Hematopoietic multipotent progenitor cell treated with erythropoietin and hydrocortisone succinate and interleukin-3 and kit ligand, for 4 days (in vitro differentiated cells): ENCODE measurements around the gene BET1L.

ENCODE experiments used
- DNase-seq: peaks from one replicate; pipeline ENCODE4 v3.0.0-alpha.2; 2015

BET1L gene

DNA sequence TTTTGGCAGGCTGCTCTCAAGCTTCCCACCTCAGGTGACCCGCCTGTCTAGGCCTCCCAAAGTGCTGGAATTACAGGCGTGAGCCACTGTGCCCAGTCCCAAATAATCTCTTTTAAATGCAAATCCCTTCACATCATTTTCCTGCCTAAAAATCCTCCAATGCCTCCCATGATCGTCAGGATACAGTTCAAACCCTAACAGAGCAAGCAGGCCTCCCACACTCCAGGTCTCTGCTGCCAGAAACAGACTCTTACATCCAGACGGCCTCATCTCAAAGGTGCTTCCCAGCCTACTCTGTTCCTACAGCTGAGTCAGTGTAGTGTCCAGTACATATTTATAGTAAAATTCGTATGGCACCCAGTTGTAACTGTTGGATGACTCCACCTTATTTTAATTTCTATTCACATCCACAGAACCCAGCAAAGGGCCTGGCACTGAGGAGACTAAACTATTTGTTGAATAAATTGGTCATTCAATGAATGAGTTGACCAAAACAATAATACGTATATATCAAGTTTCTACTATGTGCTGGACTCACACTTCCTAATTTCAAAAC is 20.7 kb upstream of the BET1L start:
- no peak for DNase-seq

DNA sequence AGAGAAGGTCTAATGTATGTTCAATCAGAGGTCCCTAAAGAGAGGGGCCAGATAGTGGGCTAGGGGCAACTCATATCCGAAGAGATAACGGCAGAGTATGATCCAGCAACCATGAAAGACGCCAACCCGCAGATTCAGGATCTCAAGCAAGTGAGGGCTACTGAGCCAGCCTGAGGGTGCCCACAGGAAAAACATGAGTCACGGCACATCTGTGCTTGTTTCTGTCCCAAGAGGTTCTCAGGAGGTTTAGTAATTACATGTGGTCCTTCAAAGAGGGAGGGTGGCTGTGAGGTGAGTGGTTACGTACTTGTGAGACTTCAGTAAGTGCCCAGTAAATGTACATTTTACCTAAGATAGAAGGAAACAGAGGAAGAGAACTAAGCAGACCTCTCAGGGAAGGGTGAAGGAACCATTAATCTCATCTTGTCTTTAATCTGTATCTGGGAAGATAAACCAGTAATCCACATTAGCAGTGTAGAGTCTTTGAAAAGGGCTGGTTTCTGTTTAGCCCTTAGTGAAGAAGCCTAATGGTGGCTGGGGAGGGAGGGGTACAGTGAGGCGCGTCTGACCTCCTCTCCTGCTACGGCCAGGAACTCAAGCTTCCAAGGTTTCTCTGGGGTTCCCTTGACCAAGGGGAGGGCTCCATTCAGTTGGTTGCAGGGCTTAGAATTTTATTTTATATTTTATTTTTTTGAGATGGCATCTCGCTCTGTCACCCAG is 18.7 kb upstream of the BET1L start:
- DNase-seq: peak; percentile 24

DNA sequence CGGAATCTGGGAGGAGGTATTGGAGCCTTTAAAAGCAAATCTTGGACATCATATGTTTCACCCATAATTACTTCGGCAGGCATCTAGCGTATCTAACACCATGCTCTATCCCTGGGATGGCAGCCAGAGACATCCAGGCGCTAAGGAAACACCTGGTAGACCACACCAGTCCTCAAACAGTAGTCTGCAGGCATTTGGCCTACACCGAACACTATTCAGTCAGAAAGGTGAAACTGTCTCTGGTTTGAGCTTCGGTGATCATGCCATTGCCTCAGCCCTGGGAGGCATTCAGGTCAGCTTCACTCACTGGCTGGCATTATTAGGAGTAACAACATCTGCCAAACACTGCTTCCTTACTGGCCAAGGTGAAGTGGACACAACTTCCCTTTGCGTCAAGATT is 17.2 kb upstream of the BET1L start:
- DNase-seq: no peak

DNA sequence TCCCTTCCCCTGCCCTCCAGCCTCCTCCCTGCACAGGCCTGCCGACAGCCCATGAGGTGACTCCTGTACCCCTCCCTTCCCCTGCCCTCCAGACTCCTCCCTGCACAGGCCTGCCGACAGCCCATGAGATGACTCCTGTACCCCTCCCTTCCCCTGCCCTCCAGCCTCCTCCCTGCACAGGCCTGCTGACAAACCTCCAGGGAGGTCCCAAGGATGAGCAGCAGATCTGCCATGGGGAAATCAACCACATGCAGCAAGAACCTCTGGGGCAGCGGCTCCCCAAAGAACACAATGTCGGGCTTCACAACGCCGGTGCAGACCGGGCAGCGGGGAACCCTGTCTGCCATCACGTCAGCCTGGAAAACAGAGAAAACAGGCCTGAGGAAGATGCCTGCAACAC is 16.7 kb upstream of the BET1L start:
- no peak for DNase-seq

DNA sequence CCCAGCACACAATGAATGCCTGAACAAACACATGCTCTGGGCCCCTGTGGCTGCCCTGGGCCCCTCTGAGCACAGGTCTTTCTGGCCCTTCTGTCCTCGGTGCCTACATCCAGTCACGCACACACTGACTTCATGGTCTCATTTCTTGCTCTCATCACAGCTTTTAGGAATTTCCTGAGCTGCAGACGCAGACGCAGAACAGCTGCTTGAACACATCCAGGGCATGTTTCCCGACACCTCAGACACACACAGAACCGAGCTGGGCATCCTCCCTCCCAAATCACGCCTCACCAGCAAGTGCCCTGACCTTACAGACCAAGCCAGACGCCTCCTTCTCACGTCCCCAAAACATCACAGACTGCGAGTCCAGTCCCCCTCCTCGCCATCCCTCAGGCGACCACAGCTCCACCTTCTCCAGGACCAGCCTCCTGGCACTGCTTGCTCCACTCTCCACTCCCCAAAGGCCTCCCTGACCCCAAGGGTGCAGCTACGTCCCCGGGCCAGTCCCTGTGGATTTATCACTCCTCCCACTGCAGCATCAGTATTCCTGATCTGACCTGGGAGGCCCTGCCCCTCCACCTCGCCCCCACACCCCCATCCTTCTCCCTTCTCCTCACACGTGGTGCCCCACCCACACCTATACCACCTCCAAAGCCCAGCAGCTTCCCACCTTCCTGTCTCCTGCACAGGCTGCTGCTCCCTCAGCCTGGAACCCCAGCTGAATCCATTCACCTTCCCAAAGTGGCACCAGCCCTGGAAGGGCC is 16.0 kb upstream of the BET1L start:
- no peak for DNase-seq

DNA sequence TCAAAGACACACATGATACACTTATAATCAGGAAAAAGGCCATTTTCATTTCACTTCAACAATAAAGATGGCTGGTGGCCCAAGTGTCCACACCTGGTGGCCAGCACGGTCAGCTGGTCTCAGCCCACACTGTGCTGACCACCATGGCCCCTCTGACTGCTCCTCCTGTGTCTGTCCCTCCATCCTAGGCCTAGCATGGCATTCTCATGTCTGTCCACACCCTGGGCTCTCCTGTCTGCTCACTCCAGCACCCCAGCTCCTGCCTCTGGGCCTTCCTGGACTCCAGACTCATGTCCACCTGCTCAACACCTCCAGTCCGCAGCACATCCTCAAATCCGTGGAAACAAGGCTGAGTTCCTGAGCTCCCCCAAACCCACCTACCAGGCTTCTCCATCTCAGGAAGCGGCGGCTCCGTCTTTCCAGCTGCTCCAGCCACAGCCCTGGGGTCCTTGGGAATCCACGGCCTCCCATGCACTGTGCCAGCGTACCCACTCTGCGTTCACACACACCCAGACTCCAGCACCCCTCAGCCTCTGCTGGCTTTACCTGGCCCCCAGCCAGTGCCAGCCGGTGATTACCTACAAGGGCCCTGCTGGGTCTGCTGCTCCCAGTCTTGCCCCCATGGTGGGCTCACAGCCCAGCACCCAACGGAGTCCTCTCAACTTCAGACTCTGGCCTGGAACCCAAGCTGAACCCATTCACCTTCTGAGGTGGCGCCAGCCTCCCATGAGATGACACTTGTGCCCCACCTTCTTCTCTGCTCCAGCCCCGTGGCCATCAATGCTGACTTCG is 15.0 kb upstream of the BET1L start:
- no peak for DNase-seq

DNA sequence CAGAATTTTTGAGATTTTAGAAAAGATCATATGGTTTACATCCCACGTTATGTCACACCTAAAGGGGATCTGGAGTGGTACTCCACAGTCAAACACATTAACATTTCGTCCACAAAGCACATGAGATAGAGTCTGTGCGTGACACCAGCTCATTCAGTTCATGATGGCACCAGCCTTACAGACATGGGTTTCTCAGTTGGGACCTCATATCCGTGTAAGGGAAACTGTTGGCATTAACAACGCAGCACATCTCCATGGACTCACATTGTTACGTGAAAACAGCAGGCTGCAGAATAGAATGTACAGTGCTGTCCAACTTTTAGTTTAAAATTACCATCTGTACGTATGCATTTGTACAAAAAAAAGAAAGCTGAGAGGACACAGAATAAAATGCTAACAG is 14.3 kb upstream of the BET1L start:
- no peak for DNase-seq

DNA sequence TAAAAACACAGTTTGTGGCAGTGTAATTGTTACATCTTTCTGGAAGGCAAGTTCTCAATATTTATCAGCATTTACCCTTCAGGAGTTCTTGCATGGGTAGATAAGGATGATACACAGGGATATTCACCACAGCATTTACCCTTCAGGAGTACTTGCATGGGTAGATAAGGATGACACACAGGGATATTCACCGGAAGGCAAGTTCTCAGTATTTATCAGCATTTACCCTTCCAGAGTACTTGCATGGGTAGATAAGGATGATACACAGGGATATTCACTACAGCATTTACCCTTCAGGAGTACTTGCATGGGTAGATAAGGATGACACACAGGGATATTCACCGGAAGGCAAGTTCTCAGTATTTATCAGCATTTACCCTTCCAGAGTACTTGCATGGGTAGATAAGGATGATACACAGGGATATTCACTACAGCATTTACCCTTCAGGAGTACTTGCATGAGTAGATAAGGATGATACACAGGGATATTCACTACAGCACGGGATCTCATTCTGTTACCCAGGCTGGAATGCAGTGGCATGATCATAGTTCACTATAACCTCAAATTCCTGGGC is 13.5 kb upstream of the BET1L start:
- DNase-seq: peak; percentile 92

DNA sequence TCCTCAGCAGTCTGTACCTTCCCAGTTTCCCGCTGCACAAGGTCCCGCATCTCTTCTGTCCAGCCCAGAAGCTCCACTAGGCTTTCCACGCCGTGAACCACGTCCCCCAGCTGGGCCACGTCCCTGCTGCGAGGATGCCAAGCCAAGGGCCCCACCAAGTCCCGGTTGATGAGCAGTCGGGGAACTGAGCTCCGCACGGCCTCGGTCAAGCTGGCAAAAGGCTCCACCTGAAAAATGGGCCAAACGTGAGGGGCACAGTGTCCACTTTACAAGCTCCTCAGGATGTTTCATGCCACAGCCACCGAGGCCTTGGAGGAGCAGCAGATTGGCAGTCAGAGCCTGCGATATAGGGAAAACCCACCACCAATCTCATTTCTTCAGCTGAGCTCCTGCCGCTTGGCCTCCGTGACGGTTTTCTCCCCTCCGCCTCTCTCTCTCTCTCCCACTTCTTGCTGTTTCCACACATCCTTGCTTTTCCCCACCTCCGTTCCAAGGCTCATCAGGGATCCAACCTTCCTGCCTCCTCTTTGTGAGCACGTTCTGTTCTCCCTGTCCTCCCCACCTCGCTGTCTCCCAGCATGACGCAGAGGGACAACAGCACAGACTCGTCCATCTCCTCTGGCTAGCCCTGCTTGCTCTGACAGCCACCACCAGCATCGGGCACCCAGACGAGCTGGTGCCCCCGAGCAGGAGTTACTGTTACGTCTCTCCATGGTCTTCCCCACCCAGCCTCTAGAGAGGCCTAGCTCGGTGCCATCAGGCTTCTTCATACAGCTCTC is 11.8 kb upstream of the BET1L start:
- no peak for DNase-seq

DNA sequence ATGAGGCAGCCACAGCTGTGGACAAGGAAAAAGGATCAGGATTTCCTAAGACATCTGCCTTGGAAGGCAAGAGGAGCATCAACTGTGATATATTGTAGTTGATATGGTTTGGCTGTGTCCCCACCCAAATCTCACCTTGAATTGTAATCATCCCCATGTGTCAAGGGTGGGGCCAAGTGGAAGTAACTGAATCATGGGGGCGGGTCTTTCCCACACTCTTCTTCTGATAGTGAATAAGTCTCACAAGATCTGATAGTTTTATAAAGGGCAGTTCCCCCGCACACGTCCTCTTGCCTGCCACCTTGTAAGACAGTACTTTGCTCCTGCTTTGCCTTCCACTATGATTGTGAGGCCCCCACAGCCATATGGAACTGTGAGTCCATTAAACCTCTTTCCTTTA is 10.5 kb upstream of the BET1L start:
- no peak for DNase-seq

DNA sequence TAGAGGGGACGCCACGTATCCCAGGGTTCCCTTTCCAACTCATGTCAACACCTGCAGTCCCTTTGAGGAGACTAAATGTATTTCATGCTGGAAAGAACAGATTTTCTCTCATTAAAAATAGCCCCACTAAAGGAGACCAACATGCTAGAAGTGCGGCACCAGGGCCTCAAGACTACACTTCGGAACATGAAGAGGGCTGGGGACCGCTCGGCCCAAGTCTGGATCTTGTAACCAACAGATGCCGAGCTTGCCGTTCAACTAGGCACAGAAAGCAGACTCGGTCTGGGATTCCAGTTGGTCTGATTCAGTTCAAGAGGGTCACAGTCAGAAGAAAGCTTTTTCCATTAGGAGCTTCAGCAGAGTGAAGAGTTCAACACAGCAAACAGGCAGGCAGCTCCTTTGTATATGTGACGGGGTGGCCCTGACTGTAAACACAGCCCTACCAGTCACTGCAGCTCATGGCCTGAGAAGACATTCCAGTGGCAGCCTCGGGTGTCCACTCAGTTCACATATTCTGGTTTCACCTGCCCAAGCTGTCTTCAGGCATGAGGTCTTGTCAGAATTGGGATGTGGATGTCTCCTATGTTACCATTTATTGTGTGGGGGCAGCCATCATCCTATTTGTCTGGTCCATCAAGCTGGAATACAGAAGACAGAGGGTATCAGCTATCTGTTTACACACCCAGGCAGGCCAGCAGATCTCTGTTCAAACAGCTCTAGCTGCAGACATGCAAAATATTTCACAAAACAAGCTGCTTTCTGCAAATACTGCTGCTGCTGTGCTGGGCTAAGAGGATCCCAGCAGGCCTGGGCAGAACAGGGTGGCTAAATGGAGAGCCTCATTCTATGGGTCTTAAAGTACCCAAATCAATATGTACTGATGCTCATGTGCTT is 9.1 kb upstream of the BET1L start:
- no peak for DNase-seq

DNA sequence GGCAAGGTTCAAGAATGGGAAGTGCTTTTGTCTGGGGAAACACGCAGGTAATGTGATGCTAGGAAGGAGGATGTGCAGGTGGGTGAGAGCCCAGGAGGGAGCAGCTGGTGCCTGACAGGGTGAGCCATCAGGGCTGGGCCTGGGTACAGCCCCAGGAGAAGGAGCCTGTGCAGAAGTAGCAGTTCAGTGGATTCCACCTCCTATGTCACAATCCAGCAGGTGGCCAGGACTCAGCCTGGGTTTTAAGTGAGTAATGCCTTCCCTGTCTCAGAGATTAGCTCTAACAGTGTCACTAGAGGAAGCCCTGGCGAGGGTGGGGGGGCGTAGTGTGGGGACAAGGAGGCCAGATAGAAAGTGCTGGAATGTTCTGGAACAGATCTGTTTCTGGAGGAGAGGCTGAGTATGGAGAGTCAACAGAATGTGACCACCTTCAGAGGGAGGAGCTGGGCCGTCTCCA is 8.4 kb upstream of the BET1L start:
- DNase-seq: no peak

DNA sequence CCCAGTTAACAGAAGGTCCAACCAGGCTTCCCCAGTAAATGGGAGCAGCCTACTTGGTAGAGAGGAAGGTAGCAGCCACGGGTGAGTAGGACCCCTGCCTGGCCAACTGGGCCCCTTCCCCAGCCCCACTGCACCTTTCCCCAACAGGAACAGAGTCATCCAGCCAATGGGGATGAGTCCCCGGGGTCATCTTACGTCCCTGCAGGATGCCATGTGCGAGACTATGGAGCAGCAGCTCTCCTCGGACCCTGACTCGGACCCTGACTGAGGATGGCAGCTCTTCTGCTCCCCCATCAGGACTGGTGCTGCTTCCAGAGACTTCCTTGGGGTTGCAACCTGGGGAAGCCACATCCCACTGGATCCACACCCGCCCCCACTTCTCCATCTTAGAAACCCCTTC is 6.9 kb upstream of the BET1L start:
- DNase-seq: no peak

DNA sequence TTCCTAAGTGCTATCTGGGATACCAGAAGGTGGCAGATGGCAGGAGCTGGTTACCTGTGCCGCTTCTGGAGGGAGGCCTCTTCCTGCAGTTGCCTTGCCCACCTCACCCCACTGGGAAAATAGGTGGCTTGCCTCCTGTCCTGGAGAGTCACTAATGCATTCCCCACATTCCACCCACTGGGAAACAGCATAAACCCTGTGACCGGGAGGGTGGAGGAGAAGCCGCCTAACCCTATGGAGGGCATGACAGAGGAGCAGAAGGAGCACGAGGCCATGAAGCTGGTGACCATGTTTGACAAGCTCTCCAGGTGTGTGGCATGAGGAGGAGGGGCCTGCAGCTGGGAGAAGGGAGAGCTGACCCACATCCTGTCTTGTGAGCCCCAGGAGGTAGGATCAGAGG is 5.9 kb upstream of the BET1L start:
- no peak for DNase-seq

DNA sequence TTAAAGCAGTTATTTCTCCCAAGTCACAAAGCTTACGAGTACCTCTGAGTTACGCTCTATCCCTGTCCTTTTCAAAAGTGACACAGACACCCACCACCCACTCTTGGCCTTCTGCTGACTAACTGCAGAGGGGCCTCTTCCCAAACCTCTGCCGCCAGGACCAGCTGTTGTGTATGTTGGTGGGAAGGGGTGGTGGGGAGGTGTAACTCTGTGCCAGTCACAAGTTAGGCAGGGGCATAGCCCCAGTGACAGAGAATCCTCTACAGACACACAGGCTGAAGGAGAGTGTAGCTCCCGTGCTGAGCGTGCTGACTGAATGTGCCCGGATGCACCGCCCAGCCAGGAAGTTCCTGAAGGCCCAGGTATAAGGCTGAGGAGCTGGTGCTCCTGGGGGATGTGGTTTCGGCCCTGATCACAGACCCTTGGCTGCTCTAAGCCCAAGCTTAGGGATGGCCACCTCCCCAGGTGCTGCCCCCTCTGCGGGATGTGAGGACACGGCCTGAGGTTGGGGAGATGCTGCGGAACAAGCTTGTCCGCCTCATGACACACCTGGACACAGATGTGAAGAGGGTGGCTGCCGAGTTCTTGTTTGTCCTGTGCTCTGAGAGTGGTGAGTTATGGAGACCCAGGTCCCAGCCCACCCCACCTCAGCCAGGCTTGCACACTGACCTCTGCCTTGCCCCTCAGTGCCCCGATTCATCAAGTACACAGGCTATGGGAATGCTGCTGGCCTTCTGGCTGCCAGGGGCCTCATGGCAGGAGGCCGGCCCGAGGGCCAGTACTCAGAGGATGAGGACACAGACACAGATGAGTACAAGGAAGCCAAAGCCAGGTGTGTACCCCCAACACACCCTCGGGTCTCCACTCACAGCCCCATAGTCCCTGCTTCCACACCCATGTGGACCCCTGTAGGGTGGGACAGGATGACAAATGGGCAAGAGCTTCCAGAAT is 5.2 kb upstream of the BET1L start:
- DNase-seq: no peak

DNA sequence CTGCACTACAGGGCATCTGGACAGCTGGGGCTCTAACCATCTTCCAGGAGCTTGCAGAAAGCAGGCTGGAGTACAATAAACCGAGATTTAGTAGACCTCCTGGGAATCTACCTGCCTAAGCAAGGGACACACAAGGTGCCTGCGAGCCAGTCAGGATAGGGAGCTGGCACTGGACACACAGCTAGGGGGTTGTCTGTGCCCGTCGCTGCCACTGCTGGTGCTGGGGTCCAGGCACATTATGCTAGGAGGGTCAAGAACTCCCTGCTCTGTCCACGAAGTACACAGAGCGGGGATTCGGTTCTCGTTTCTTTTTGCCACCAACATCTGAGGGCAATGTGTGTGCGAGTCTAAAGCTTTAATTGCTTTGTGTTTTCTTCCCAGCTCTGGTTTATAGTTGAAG is 4.5 kb upstream of the BET1L start:
- no peak for DNase-seq

DNA sequence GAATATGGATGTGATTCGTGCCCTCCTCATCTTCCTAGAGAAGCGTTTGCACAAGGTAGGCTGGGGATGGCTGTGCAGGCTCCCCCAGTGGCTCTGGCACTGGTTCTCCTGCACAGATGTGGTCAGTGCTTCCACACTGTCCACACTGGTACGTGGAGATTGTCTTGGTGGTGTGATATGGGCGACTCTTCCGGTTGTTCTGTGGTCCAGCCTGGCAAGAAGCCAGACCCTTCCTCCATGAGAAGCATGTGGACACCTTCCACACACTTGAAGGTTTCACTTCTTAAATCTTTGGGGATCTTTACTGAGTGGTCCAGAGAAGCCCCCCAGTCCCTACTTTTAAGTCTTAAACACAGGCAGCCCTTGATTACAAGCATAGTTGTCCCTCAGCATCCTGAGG is 4.1 kb upstream of the BET1L start:
- no peak for DNase-seq

DNA sequence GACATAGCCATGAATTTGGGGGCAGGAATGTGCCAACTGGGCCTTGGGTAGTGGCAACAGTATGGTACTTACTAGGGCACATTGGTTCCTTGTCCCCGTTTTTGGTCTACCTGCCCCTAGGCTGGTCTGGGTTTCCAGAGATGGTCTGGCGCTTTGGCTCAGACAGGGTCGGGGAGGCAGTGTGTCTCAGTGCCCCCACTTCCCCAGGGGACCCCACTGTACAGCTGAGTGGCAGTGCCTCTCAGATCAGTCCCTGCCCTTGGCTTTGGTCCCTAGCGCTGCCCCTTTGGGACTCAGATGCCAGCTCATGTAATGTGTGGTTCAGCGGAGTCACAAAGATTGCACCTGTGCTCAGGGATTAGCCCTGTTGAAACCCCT is 3.6 kb upstream of the BET1L start:
- no peak for DNase-seq

DNA sequence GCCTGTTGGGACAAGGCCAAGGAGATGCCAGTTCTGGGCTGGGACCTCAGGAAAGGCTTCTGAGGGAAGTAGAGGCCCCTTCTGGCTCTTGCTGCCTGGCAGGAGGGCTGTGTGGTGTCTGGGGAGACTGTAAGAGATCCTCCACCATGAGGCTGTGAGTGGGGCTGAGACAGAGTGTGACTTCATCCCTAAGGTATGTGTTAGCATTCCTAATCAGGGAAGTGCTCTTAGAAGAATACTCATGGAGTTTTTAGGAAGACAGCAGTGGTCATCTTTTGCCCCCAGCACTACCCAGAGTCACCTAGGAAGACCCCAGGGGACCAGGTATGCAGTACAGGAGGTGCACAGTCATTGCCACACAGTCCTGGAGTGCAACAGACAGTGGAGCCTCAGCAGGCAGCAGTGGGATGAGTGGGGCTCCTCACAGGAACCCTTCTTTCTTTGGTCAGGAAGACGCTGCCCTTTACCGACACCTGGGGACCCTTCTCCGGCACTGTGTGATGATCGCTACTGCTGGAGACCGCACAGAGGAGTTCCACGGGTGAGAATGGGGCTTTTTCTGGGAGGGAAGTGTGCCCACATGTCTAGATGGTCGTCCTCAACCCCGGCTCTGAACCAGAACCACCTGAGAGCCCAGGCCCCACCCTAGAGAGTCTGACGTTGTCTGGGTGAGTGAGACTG is 3.1 kb upstream of the BET1L start:
- no peak for DNase-seq
